ENCODE measurements around the gene FCRLA. TPM values are rescaled to one million over a fixed set of nuclear protein-coding genes. Genes with fewer than 3 reads are reported as not detected.

Gene FCRLA
- total RNA-seq, 1 donor from 2014 or later: not detected

- intact Hi-C loops (cut with DNase I): no loop called here
- ATAC-seq (ENCODE audit: poor library complexity) (no peak), DNase-seq (no peak)
Observed at GRCh38 chr1:161763522-161764098, 56.6 kb downstream of the FCRLA start.

Other genes with a start within 250 kb of the FCRLA start
- gene FCGR2A, start 201.8 kb upstream of the FCRLA start, total RNA-seq: 13.6 TPM
- gene HSPA6, start 182.7 kb upstream of the FCRLA start, total RNA-seq: 1.3 TPM
- 23.0 TPM for gene FCGR3A, start 157.4 kb upstream of the FCRLA start, total RNA-seq
- gene FCGR3B, start 76.1 kb upstream of the FCRLA start, total RNA-seq: 1.8 TPM
- gene FCGR2B, start 44.1 kb upstream of the FCRLA start, total RNA-seq: 17.5 TPM
- gene FCRLB, start 14.3 kb downstream of the FCRLA start, total RNA-seq: 0.19 TPM
- gene DUSP12, start 42.6 kb downstream of the FCRLA start, total RNA-seq: 6.9 TPM
- 12.2 TPM for gene ATF6, start 59.1 kb downstream of the FCRLA start, total RNA-seq